Brain microvascular endothelial cell (primary cell): Measurements from ENCODE around the gene XRCC4.

Experiments used
- DNase-seq: peaks from one replicate; pipeline ENCODE4 v3.0.0-alpha.2; 2020
- H3K27ac ChIP-seq: fragments of 250-450 bp; sonication (Bioruptor Pico); 2 replicates; pipeline ENCODE4 v1.5.1; 2020; ENCODE audit warnings: mild to moderate bottlenecking, moderate library complexity
- H3K27me3 ChIP-seq: fragments of 250-450 bp; sonication (Bioruptor Pico); replicated peaks from 2 replicates; pipeline ENCODE4 v1.5.1; 2020; ENCODE audit warnings: mild to moderate bottlenecking
- H3K36me3 ChIP-seq: fragments of 250-450 bp; sonication (Bioruptor Pico); replicated peaks from 2 replicates; pipeline ENCODE4 v1.5.1; 2020; ENCODE audit warnings: mild to moderate bottlenecking
- H3K4me3 ChIP-seq: 2 replicates; pipeline ENCODE4 v1.5.1; 2011; ENCODE audit warnings: low read depth, mild to moderate bottlenecking, control low read depth, low read length, moderate library complexity
- in situ Hi-C: cut with HindIII; loops from 2 replicates; pipeline ENCODE4 v1.10.0; 2017; ENCODE audit warnings: low sequenced_read_pairs, low pct_ligation_motif_present
- TF ChIP-seq, protein P1 (sequence below): IDR thresholded peaks from 2 replicates; pipeline ENCODE4 v1.5.1; 2011; ENCODE audit warnings: low read depth, mild to moderate bottlenecking, moderate library complexity, low read length, control low read depth, inconsistent platforms; ENCODE audit errors: missing control alignments

The XRCC4 gene

DNA sequence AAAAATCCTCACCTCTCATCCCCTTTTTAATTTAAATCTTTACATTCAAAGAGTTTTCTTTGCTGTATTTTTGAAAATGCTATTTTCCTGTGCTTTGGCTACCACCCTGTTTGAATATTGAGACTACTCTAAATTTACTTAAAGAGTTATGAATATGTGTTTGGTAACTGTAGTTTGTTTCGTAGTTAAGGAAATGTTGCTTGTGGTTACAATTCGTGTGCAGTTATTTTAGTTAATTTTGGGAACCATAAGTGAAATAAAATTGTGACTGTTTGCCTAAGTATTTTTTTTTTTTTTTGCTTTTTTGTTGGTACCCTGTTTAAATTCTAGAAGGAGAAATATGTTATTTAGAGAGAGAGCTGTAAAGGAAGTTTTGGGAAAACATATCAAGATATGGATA is 78.7 kb downstream of the XRCC4 start:
- no peaks in the 10 kb centered on the region for H3K27me3 ChIP-seq
- DNase-seq, result no peak
- TF ChIP-seq, protein P1, sequence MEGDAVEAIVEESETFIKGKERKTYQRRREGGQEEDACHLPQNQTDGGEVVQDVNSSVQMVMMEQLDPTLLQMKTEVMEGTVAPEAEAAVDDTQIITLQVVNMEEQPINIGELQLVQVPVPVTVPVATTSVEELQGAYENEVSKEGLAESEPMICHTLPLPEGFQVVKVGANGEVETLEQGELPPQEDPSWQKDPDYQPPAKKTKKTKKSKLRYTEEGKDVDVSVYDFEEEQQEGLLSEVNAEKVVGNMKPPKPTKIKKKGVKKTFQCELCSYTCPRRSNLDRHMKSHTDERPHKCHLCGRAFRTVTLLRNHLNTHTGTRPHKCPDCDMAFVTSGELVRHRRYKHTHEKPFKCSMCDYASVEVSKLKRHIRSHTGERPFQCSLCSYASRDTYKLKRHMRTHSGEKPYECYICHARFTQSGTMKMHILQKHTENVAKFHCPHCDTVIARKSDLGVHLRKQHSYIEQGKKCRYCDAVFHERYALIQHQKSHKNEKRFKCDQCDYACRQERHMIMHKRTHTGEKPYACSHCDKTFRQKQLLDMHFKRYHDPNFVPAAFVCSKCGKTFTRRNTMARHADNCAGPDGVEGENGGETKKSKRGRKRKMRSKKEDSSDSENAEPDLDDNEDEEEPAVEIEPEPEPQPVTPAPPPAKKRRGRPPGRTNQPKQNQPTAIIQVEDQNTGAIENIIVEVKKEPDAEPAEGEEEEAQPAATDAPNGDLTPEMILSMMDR, result no peak

DNA sequence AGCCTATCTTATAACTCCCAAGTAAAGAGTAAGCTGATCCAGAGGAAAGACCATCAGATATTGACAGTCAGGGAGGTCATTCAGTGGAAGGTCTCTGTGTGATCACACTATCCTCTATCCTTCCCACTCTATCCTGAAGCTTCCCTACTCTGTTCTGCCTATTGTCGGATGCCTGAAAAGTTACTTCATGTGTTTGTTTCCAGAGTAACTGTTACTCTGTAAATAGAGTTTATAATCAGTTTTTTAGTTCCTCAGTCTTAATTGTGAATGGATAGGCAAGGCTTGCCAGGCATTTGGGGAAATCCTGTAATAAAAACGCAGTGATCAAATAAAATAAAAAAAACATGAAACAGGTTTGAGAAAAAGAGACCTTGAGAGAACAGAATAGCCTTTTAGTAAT is 79.8 kb downstream of the XRCC4 start:
- no peaks in the 10 kb centered on the region for H3K27me3 ChIP-seq
- in situ Hi-C loops, result no loop called here
- no peak overlapping the region for H3K4me3 ChIP-seq
- H3K27ac ChIP-seq, result no peak overlapping the region
- DNase-seq, result no peak
- TF ChIP-seq, protein P1, result no peak
- H3K36me3 ChIP-seq, result no peaks in the 10 kb centered on the region

More for the DNA sequence above, 78.7 kb downstream of the XRCC4 start:
- Histone ChIP-seq H3K4me3 (no peak overlapping the region), H3K36me3 (no peaks in the 10 kb centered on the region), H3K27ac (no peak overlapping the region)
- in situ Hi-C loops, result no loop called here

DNA sequence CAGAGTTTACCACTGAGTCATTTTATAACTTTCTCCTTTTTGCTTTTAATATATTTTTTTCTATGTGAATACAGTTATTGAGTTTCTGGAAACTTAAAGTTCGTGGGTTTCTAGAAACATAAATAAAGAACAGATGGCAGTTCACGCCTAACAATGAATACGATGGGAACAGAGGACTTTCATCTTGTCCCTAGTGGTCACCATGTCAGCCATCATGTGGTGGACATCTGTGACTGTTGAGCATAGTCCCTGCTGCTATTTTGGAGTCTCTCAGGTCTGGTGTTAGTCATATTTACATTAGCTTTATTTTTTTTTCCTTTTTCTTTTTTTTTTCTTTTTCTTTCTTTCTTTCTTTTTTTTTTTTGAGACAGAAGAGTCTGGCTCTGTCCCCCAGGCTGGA is 85.3 kb downstream of the XRCC4 start:
- Histone ChIP-seq H3K4me3 (no peak overlapping the region), H3K36me3 (no peaks in the 10 kb centered on the region), H3K27ac (no peak overlapping the region), H3K27me3 (no peaks in the 10 kb centered on the region)
- in situ Hi-C loops, result no loop called here
- no peak for DNase-seq
- TF ChIP-seq, protein P1, result no peak

DNA sequence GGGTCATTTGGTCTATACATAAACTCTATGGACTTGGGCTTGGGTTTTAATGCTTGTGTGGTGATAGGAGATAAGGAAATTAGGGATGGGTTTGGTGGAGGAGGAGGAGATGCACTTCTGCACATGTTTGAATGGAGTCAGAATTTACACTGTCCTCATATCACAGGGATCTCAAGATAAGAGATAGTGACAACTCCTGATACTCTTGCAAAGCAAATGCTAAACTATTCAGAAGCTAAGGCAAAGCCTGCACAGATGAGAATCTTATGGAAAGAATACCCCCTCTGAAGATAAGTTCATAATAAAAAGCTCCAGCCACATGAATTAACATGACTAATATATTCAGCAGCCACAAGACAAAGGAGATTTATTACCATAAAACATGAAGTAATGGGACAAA is 90.2 kb downstream of the XRCC4 start:
- H3K27ac ChIP-seq, result no peak overlapping the region
- H3K27me3 ChIP-seq, result no peaks in the 10 kb centered on the region
- TF ChIP-seq, protein P1, result no peak
- H3K36me3 ChIP-seq, result no peaks in the 10 kb centered on the region
- no peak overlapping the region for H3K4me3 ChIP-seq
- in situ Hi-C loops, result no loop called here
- no peak for DNase-seq

DNA sequence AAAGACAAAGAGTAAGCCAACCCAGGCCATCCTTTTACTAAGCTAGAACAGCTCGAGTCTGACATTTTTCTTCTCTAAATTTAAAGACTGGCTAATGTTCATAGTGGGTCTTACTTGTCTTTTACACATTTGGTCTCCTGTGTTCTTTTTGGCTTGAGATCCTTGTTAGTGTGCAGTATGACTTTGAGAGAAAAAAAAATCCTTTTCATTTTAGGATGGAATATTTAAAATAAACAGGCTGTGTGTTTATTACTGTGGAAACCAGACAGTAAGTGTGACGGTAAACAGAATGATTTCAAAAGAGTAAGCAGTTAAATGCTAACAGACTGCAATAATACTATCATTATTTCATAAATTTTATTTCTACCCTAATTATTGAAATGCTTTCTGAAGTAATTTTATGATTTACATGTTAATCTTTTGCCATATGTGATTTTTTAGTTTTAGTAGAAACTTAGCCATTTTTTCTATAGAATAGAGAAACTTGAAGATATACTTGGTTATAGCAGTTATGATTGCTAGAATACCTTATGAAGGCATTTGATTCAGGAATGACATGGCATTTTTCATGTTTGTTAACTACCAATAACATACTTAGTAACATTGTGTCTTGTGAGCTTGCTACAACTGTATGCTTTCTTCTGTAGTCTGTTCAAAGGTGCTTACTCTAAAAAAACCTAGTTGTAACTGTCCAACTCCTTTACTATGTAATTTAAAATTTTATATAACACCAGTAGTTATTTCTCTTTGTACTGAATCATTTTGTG is 92.4 kb downstream of the XRCC4 start:
- DNase-seq, result no peak
- no peaks in the 10 kb centered on the region for H3K36me3 ChIP-seq
- no peaks in the 10 kb centered on the region for H3K27me3 ChIP-seq
- in situ Hi-C loops, result no loop called here
- TF ChIP-seq, protein P1, result no peak
- no peak overlapping the region for H3K27ac ChIP-seq
- no peak overlapping the region for H3K4me3 ChIP-seq

DNA sequence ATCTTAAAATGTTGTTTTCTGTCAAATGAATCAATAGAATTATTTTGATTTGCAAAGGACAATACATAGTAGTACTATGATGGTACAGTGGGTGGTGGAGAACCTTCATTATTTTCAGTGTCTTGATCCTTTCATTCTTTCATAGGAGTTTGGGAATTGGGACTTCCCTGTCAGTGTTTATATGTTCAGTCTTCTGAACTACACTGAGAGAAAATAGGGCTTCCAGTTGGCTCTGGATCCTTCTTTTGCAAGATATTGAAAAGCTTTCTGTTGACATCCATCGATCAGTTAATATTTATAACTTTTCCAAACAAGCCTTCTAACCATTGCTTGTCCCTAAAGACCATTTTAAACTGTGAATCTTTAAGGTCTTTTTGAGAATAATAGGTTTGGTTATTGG is 94.7 kb downstream of the XRCC4 start:
- no peaks in the 10 kb centered on the region for H3K27me3 ChIP-seq
- H3K36me3 ChIP-seq, result no peaks in the 10 kb centered on the region
- no peak overlapping the region for H3K27ac ChIP-seq
- DNase-seq, result no peak
- in situ Hi-C loops, result no loop called here
- no peak overlapping the region for H3K4me3 ChIP-seq
- TF ChIP-seq, protein P1, result no peak
